Measurements from ENCODE around the gene STRBP. TPM values are rescaled to one million over a fixed set of nuclear protein-coding genes. Genes with fewer than 3 reads are reported as not detected.

STRBP gene
- polyA plus RNA-seq, 3 donors: 48.1 to 51.9 (median 51.1) TPM

- no peak for DNase-seq (ENCODE audit: low read depth in 3 of 3, low spot score in 2 of 3)
These were observed 193.8 kb downstream of the STRBP start for GRCh38 chr9:123074628-123075027.

- no peak for DNase-seq (ENCODE audit: low read depth in 3 of 3, low spot score in 2 of 3)
These were observed 194.4 kb downstream of the STRBP start for GRCh38 chr9:123073991-123074422.

- no peak for DNase-seq (ENCODE audit: low read depth in 3 of 3, low spot score in 2 of 3)
These were observed 194.9 kb downstream of the STRBP start for GRCh38 chr9:123073441-123073840.

- no peak for DNase-seq (ENCODE audit: low read depth in 3 of 3, low spot score in 2 of 3)
These were observed 195.9 kb downstream of the STRBP start for GRCh38 chr9:123072407-123072995.

Other genes starting within 250 kb of the STRBP start
- under 1 TPM in 2 of 3 donors, not detected in 1; 0.40 to 0.49 TPM for gene GPR21, start 234.9 kb downstream of the STRBP start, polyA plus RNA-seq (ENCODE audit: insufficient read length in 3 of 3)
- gene CRB2, start 87.6 kb upstream of the STRBP start, polyA plus RNA-seq (ENCODE audit: insufficient read length in 3 of 3): 10 to 100 TPM; 20.9 to 25.2 (median 21.8) TPM

Data from right renal cortex interstitium (tissue), 3 donors.